ENCODE results near the gene STXBP3. TPM values are rescaled to one million over a fixed set of nuclear protein-coding genes. Genes with fewer than 3 reads are reported as not detected.
A peak's percentile ranks its signal among the peaks of the same experiment; 100 is the strongest.

Gene STXBP3
- total and polyA plus RNA-seq, 2 donors (not counting 1 experiment from before 2014, with no cell fraction given) = 55.3 to 71.0 TPM

DNA sequence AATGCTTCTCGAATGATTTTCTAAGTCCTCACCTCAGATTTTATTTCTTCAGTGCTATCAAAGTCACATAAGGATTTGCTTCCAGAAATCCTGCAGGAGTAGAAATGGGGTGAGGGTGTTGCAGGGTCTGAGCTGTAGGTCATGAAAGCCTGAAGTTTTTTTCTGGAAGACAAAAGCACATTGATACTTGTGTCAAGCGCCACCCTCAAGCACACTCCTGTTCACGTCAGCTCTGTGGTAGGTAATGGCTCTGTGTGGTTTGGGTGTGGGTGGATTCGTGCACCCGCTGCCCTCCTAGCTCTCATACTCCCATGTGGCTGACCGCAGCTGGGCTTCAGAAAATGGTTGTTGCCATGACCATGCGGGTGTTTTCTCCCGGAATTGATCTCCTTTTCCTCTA is 70.5 kb downstream of the STXBP3 start:
- H3K36me3 ChIP-seq (ENCODE audit: control insufficient read depth, insufficient read depth, low read length) = no peaks in the 10 kb centered on the region
- no peaks in the 10 kb centered on the region for H3K27me3 ChIP-seq (ENCODE audit: control insufficient read depth, insufficient read depth, low read length)
- H4K20me1 ChIP-seq (ENCODE audit: control insufficient read depth, extremely low read depth, insufficient read depth, low read length) = no peaks in the 10 kb centered on the region
- H3K9me3 ChIP-seq (ENCODE audit: control insufficient read depth, insufficient read depth, low read depth, low read length) = no peaks in the 10 kb centered on the region
- TF ChIP-seq, protein P1, sequence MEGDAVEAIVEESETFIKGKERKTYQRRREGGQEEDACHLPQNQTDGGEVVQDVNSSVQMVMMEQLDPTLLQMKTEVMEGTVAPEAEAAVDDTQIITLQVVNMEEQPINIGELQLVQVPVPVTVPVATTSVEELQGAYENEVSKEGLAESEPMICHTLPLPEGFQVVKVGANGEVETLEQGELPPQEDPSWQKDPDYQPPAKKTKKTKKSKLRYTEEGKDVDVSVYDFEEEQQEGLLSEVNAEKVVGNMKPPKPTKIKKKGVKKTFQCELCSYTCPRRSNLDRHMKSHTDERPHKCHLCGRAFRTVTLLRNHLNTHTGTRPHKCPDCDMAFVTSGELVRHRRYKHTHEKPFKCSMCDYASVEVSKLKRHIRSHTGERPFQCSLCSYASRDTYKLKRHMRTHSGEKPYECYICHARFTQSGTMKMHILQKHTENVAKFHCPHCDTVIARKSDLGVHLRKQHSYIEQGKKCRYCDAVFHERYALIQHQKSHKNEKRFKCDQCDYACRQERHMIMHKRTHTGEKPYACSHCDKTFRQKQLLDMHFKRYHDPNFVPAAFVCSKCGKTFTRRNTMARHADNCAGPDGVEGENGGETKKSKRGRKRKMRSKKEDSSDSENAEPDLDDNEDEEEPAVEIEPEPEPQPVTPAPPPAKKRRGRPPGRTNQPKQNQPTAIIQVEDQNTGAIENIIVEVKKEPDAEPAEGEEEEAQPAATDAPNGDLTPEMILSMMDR (conservative IDR thresholded peaks at IDR 0.05 in 1 of 2, IDR thresholded peaks at IDR 0.05 in 1 of 2; ENCODE audit: low read depth in 1 of 2, low read length in 2 of 2) = no peak
- no peak for TF ChIP-seq EZH2 (IDR thresholded peaks at IDR 0.05; ENCODE audit: low read length, missing control alignments)
- H3K4me3 ChIP-seq (replicated peaks in 1 of 4; ENCODE audit: control extremely low read depth in 1 of 4, insufficient read depth in 1 of 4, low read depth in 3 of 4, low read length in 4 of 4) = peak overlapping the region; percentile 37 to 51 (median 44)
- H3K27ac ChIP-seq (ENCODE audit: insufficient read depth, low read length) = peak overlapping the region; percentile 100
- H3K79me2 ChIP-seq (ENCODE audit: control insufficient read depth, insufficient read depth, low read length) = no peaks in the 10 kb centered on the region
- DNase-seq (ENCODE audit: low read depth in 2 of 2) = peak; percentile 78 to 98
- peak overlapping the region; percentile 80 for H3K9ac ChIP-seq (ENCODE audit: insufficient read depth, low read length)
- H3K4me2 ChIP-seq (ENCODE audit: extremely low read depth, insufficient read depth, low read length) = peak overlapping the region; percentile 95
- peak overlapping the region; percentile 13 for H2AFZ ChIP-seq (ENCODE audit: low read length)
- peaks cover 28% of the 10 kb centered on the region for H3K4me1 ChIP-seq (ENCODE audit: control insufficient read depth, extremely low read depth, insufficient read depth, low read length)

GRCh38 chr1:108817811-108818210 is 71.3 kb downstream of the STXBP3 start:
- H3K27ac ChIP-seq (ENCODE audit: insufficient read depth, low read length) = peak overlapping the region; percentile 100
- peaks cover 28% of the 10 kb centered on the region for H3K4me1 ChIP-seq (ENCODE audit: control insufficient read depth, extremely low read depth, insufficient read depth, low read length)
- H2AFZ ChIP-seq (ENCODE audit: low read length) = no peak overlapping the region
- H3K9me3 ChIP-seq (ENCODE audit: control insufficient read depth, insufficient read depth, low read depth, low read length) = no peaks in the 10 kb centered on the region
- no peak overlapping the region for H3K9ac ChIP-seq (ENCODE audit: insufficient read depth, low read length)
- no peaks in the 10 kb centered on the region for H3K79me2 ChIP-seq (ENCODE audit: control insufficient read depth, insufficient read depth, low read length)
- TF ChIP-seq, protein P1 (conservative IDR thresholded peaks at IDR 0.05 in 1 of 2, IDR thresholded peaks at IDR 0.05 in 1 of 2; ENCODE audit: low read depth in 1 of 2, low read length in 2 of 2) = no peak
- TF ChIP-seq EZH2 (IDR thresholded peaks at IDR 0.05; ENCODE audit: low read length, missing control alignments) = no peak
- no peak for DNase-seq (ENCODE audit: low read depth in 2 of 2)
- no peaks in the 10 kb centered on the region for H4K20me1 ChIP-seq (ENCODE audit: control insufficient read depth, extremely low read depth, insufficient read depth, low read length)
- no peaks in the 10 kb centered on the region for H3K27me3 ChIP-seq (ENCODE audit: control insufficient read depth, insufficient read depth, low read length)
- no peaks in the 10 kb centered on the region for H3K36me3 ChIP-seq (ENCODE audit: control insufficient read depth, insufficient read depth, low read length)
- H3K4me2 ChIP-seq (ENCODE audit: extremely low read depth, insufficient read depth, low read length) = no peak overlapping the region
- no peak overlapping the region for H3K4me3 ChIP-seq (replicated peaks in 1 of 4; ENCODE audit: control extremely low read depth in 1 of 4, insufficient read depth in 1 of 4, low read depth in 3 of 4, low read length in 4 of 4)

GRCh38 chr1:108819878-108820277 is 73.4 kb downstream of the STXBP3 start:
- TF ChIP-seq, protein P1 (conservative IDR thresholded peaks at IDR 0.05 in 1 of 2, IDR thresholded peaks at IDR 0.05 in 1 of 2; ENCODE audit: low read depth in 1 of 2, low read length in 2 of 2) = no peak
- no peak for TF ChIP-seq EZH2 (IDR thresholded peaks at IDR 0.05; ENCODE audit: low read length, missing control alignments)

More at GRCh38 chr1:108819878-108820277, 73.4 kb downstream of the STXBP3 start:
- Histone ChIP-seq H3K4me1 (ENCODE audit: control insufficient read depth, extremely low read depth, insufficient read depth, low read length) (peaks cover 16% of the 10 kb centered on the region), H3K27me3 (ENCODE audit: control insufficient read depth, insufficient read depth, low read length) (no peaks in the 10 kb centered on the region), H3K9ac (ENCODE audit: insufficient read depth, low read length) (no peak overlapping the region), H3K9me3 (ENCODE audit: control insufficient read depth, insufficient read depth, low read depth, low read length) (no peaks in the 10 kb centered on the region), H3K36me3 (ENCODE audit: control insufficient read depth, insufficient read depth, low read length) (no peaks in the 10 kb centered on the region), H3K4me3 (replicated peaks in 1 of 4; ENCODE audit: control extremely low read depth in 1 of 4, insufficient read depth in 1 of 4, low read depth in 3 of 4, low read length in 4 of 4) (no peak overlapping the region), H3K4me2 (ENCODE audit: extremely low read depth, insufficient read depth, low read length) (no peak overlapping the region), H4K20me1 (ENCODE audit: control insufficient read depth, extremely low read depth, insufficient read depth, low read length) (no peaks in the 10 kb centered on the region), H3K79me2 (ENCODE audit: control insufficient read depth, insufficient read depth, low read length) (no peaks in the 10 kb centered on the region), H2AFZ (ENCODE audit: low read length) (no peak overlapping the region), H3K27ac (ENCODE audit: insufficient read depth, low read length) (no peak overlapping the region)
- DNase-seq (ENCODE audit: low read depth in 2 of 2) = no peak
